HG02763 (cell line): Measurements from ENCODE around the gene TM2D3.
"Not testable (repeated sequence)": the region's sequence is repeated elsewhere in the genome, so short reads cannot be mapped to it uniquely, and the experiment has no call there.

Experiments used
- ATAC-seq: cut with Tn5 transposase; IDR thresholded peaks from one replicate; pipeline ENCODE4 v1.9.1; 2021; ENCODE audit warnings: mild to moderate bottlenecking, moderate library complexity; ENCODE audit not compliant: unreplicated experiment

TM2D3 gene

GRCh38 chr15:101657968-101658784 is 6.0 kb upstream of the TM2D3 start:
- no peak for ATAC-seq

GRCh38 chr15:101657171-101657570 is 5.0 kb upstream of the TM2D3 start:
- ATAC-seq = no peak

- ATAC-seq = not testable (repeated sequence)
Observed at GRCh38 chr15:101654624-101655337, 2.6 kb upstream of the TM2D3 start.

GRCh38 chr15:101654171-101654570 is 2.0 kb upstream of the TM2D3 start:
- no peak for ATAC-seq

GRCh38 chr15:101652786-101653430 is 727 bp upstream of the TM2D3 start:
- ATAC-seq = no peak

GRCh38 chr15:101651554-101652097 is 555 bp downstream of the TM2D3 start:
- ATAC-seq = no peak

GRCh38 chr15:101650145-101650544 is 2.0 kb downstream of the TM2D3 start:
- no peak for ATAC-seq

GRCh38 chr15:101648356-101648755 is 3.8 kb downstream of the TM2D3 start:
- no peak for ATAC-seq

- no peak for ATAC-seq
Observed at GRCh38 chr15:101647251-101647650, 4.9 kb downstream of the TM2D3 start.

GRCh38 chr15:101646672-101647071 is 5.5 kb downstream of the TM2D3 start:
- ATAC-seq = no peak

GRCh38 chr15:101642361-101642760 is 9.8 kb downstream of the TM2D3 start:
- no peak for ATAC-seq

GRCh38 chr15:101641894-101642293 is 10.3 kb downstream of the TM2D3 start:
- ATAC-seq = no peak

- peak; percentile 57 for ATAC-seq
Observed at GRCh38 chr15:101641129-101641764, 10.9 kb downstream of the TM2D3 start.

GRCh38 chr15:101639667-101640066 is 12.5 kb downstream of the TM2D3 start:
- ATAC-seq = no peak

GRCh38 chr15:101637919-101638318 is 14.3 kb downstream of the TM2D3 start:
- ATAC-seq = no peak

- ATAC-seq = no peak
Observed at GRCh38 chr15:101637516-101637915, 14.7 kb downstream of the TM2D3 start.

GRCh38 chr15:101637038-101637437 is 15.1 kb downstream of the TM2D3 start:
- no peak for ATAC-seq

GRCh38 chr15:101635944-101636727 is 16.0 kb downstream of the TM2D3 start:
- ATAC-seq = no peak

- ATAC-seq = no peak
Observed at GRCh38 chr15:101633356-101633755, 18.8 kb downstream of the TM2D3 start.

- ATAC-seq = not testable (repeated sequence)
Observed at GRCh38 chr15:101626729-101627128, 25.5 kb downstream of the TM2D3 start.
